Measurements from ENCODE around the gene SRGAP2B.
"Not testable (repeated sequence)": the region's sequence is repeated elsewhere in the genome, so short reads cannot be mapped to it uniquely, and the experiment has no call there.

SRGAP2B gene

GRCh38 chr1:144940054-144940453, 155.1 kb downstream of the SRGAP2B start:
- DNase-seq, result not testable (repeated sequence)

GRCh38 chr1:144938627-144939026, 156.5 kb downstream of the SRGAP2B start:
- DNase-seq, result not testable (repeated sequence)

GRCh38 chr1:144936186-144936732, 158.9 kb downstream of the SRGAP2B start:
- DNase-seq, result not testable (repeated sequence)

- DNase-seq, result not testable (repeated sequence)
Observed at GRCh38 chr1:144935310-144935709, 159.8 kb downstream of the SRGAP2B start.

- DNase-seq, result not testable (repeated sequence)
Observed at GRCh38 chr1:144933014-144933413, 162.1 kb downstream of the SRGAP2B start.

GRCh38 chr1:144932153-144932552, 163.0 kb downstream of the SRGAP2B start:
- not testable (repeated sequence) for DNase-seq

GRCh38 chr1:144931553-144931952, 163.6 kb downstream of the SRGAP2B start:
- not testable (repeated sequence) for DNase-seq

GRCh38 chr1:144930085-144930777, 164.9 kb downstream of the SRGAP2B start:
- not testable (repeated sequence) for DNase-seq

- not testable (repeated sequence) for DNase-seq
Observed at GRCh38 chr1:144927292-144927691, 167.8 kb downstream of the SRGAP2B start.

GRCh38 chr1:144923640-144924039, 171.5 kb downstream of the SRGAP2B start:
- not testable (repeated sequence) for DNase-seq

GRCh38 chr1:144922785-144923184, 172.3 kb downstream of the SRGAP2B start:
- not testable (repeated sequence) for DNase-seq

GRCh38 chr1:144919106-144919505, 176.0 kb downstream of the SRGAP2B start:
- DNase-seq, result not testable (repeated sequence)

GRCh38 chr1:144918027-144918603, 177.0 kb downstream of the SRGAP2B start:
- DNase-seq, result not testable (repeated sequence)

- DNase-seq, result not testable (repeated sequence)
Observed at GRCh38 chr1:144917154-144918026, 177.7 kb downstream of the SRGAP2B start.

GRCh38 chr1:144913977-144914734, 181.0 kb downstream of the SRGAP2B start:
- DNase-seq, result not testable (repeated sequence)

- not testable (repeated sequence) for DNase-seq
Observed at GRCh38 chr1:144913458-144913857, 181.7 kb downstream of the SRGAP2B start.

GRCh38 chr1:144910729-144911128, 184.4 kb downstream of the SRGAP2B start:
- DNase-seq, result not testable (repeated sequence)

GRCh38 chr1:144900841-144901240, 194.3 kb downstream of the SRGAP2B start:
- not testable (repeated sequence) for DNase-seq

GRCh38 chr1:144894454-144895201, 200.5 kb downstream of the SRGAP2B start:
- DNase-seq, result not testable (repeated sequence)

GRCh38 chr1:144893710-144894438, 201.3 kb downstream of the SRGAP2B start:
- not testable (repeated sequence) for DNase-seq

GRCh38 chr1:144893062-144893461, 202.1 kb downstream of the SRGAP2B start:
- DNase-seq, result not testable (repeated sequence)

All from cerebellar nuclear complex (tissue), 1 donor.